Measurements from ENCODE around the gene ZBTB42. TPM values are rescaled to one million over a fixed set of nuclear protein-coding genes. Genes with fewer than 3 reads are reported as not detected.

ZBTB42 gene
- total and polyA plus RNA-seq, 2 donors (not counting 1 experiment from before 2014, with no cell fraction given), result 1.6 to 8.3 TPM

GRCh38 chr14:104797115-104798044 is 3.5 kb upstream of the ZBTB42 start:
- intact Hi-C loops (cut with micrococcal nuclease), result no loop called here
- Histone ChIP-seq H3K9me3 (ENCODE audit: control extremely low read depth in 1 of 3, control insufficient read depth in 2 of 3, insufficient read depth in 1 of 3, low read length in 2 of 3) (no peaks in the 10 kb centered on the region), H3K27me3 (replicated peaks in 1 of 4; ENCODE audit: control extremely low read depth in 1 of 4, control insufficient read depth in 3 of 4, insufficient read depth in 4 of 4, low read length in 3 of 4) (no peaks in the 10 kb centered on the region), H3K4me2 (replicated peaks; ENCODE audit: low read depth, low read length, poor library complexity, severe bottlenecking) (no peak overlapping the region), H3K27ac (ENCODE audit: low read length in 2 of 2) (peak overlapping the region in 1 of 2 donors; percentile 39), H3K4me3 (ENCODE audit: control extremely low read depth in 1 of 5, extremely low read depth in 1 of 5, insufficient read depth in 1 of 5, low read depth in 2 of 5, low read length in 4 of 5) (no peak overlapping the region), H3K9ac (ENCODE audit: low read length) (no peak overlapping the region), H2AFZ (ENCODE audit: insufficient read depth, low read depth, low read length, poor library complexity, severe bottlenecking) (peak overlapping the region; percentile 56), H3K79me2 (ENCODE audit: control insufficient read depth, insufficient read depth, low read length) (peaks cover 26% of the 10 kb centered on the region), H4K20me1 (ENCODE audit: control insufficient read depth, insufficient read depth, low read length, poor library complexity, severe bottlenecking) (peaks cover 36% of the 10 kb centered on the region), H3K4me1 (ENCODE audit: control insufficient read depth in 2 of 2, insufficient read depth in 2 of 2, low read length in 2 of 2) (peaks cover 39 to 60% of the 10 kb centered on the region in 2 donors), H3K36me3 (replicated peaks in 1 of 2; ENCODE audit: control extremely low read depth in 1 of 2, control insufficient read depth in 1 of 2, extremely low read depth in 1 of 2, insufficient read depth in 2 of 2, low read length in 1 of 2) (no peaks in the 10 kb centered on the region)
- CTCF ChIA-PET, result interaction anchor here (0.9 to 1.5 kb wide), 3 partner anchors 17 to 29 kb away, joined by 3 to 4 read pairs (median 3); no protein-coding TSS in a partner anchor
- POLR2A ChIA-PET, result interaction anchor here (0.6 kb wide), 1 partner anchor 45 kb away, joined by 3 read pairs; the partner anchor contains the start of gene SIVA1
- no peak for TF ChIP-seq EZH2 (IDR thresholded peaks at IDR 0.05; ENCODE audit: borderline replicate concordance, insufficient read depth, low read depth, low read length, poor library complexity, severe bottlenecking)
- no peak for TF ChIP-seq CTCF (IDR thresholded peaks at IDR 0.05)
- WGBS (ENCODE audit: insufficient coverage), result 28% methylated on average over 17 of the region's 18 CpGs
- Mint-ChIP-seq H3K27ac (peak overlapping the region; percentile 86), H3K9me3 (ENCODE audit: insufficient read depth) (no peaks in the 10 kb centered on the region), H3K27me3 (no peaks in the 10 kb centered on the region), H3K4me3 (peak overlapping the region; percentile 81), H3K4me1 (peaks cover 55% of the 10 kb centered on the region)
- ATAC-seq (ENCODE audit: low read depth) (no peak), DNase-seq (peak; percentile 37)
